ENCODE measurements around the gene RIPOR1.
"Not testable (repeated sequence)": the region's sequence is repeated elsewhere in the genome, so short reads cannot be mapped to it uniquely, and the experiment has no call there.

- not testable (repeated sequence) for TF ChIP-seq CTCF (IDR thresholded peaks at IDR 0.05; ENCODE audit: low read length); EZH2 (IDR thresholded peaks at IDR 0.05; ENCODE audit: borderline replicate concordance, low read length)
Measured at GRCh38 chr16:67513892-67514291, 14.7 kb upstream of the RIPOR1 start.
